CD14-positive monocyte (primary cell): ENCODE measurements around the gene SLC6A1. TPM values are rescaled to one million over a fixed set of nuclear protein-coding genes. Genes with fewer than 3 reads are reported as not detected.
A peak's percentile ranks its signal among the peaks of the same experiment; 100 is the strongest.

Source experiments
- DNase-seq, 3 donors: peaks; one replicate each; pipeline ENCODE4 v3.0.0-alpha.2; 2011 to 2022
- H2AFZ ChIP-seq: 2 replicates; pipeline ENCODE4 v1.6.0; 2012; ENCODE audit warnings: mild to moderate bottlenecking, low read depth, low read length, inconsistent platforms; ENCODE audit not compliant: insufficient read depth, poor library complexity, severe bottlenecking
- H3K27ac ChIP-seq, 2 donors: 1 replicate in 1 of 2; 2 replicates in 1 of 2; pipeline ENCODE4 v1.5.1; 2012 to 2013; ENCODE audit warnings: low read length in 2 of 2, control low read depth in 1 of 2, inconsistent platforms in 1 of 2, low read depth in 1 of 2, mild to moderate bottlenecking in 1 of 2
- H3K27me3 ChIP-seq, 2 donors: one replicate each; pipeline versions ENCODE4 v1.6.0 to v1.6.1; 2011 to 2013; ENCODE audit warnings: low read length in 2 of 2; ENCODE audit not compliant: control insufficient read depth in 2 of 2, insufficient read depth in 2 of 2
- H3K36me3 ChIP-seq, 2 donors: replicated peaks in 1 of 2; 1 replicate in 1 of 2; 2 replicates in 1 of 2; pipeline versions ENCODE4 v1.5.1 to v1.6.1; 2012 to 2013; ENCODE audit warnings: low read length in 2 of 2, control low read depth in 1 of 2, inconsistent platforms in 1 of 2, mild to moderate bottlenecking in 1 of 2; ENCODE audit not compliant: insufficient read depth in 2 of 2, control insufficient read depth in 1 of 2
- H3K4me1 ChIP-seq, 2 donors: 1 replicate in 1 of 2; 2 replicates in 1 of 2; pipeline versions ENCODE4 v1.5.1 to v1.6.1; 2012 to 2013; ENCODE audit warnings: low read length in 2 of 2, control low read depth in 1 of 2, inconsistent platforms in 1 of 2, mild to moderate bottlenecking in 1 of 2, moderate library complexity in 1 of 2; ENCODE audit not compliant: insufficient read depth in 2 of 2, control insufficient read depth in 1 of 2
- H3K4me2 ChIP-seq: replicated peaks from 2 replicates; pipeline ENCODE3; 2012; ENCODE audit warnings: low read length, moderate library complexity, mild to moderate bottlenecking; ENCODE audit not compliant: poor library complexity, severe bottlenecking; ENCODE audit errors: extremely low read depth
- H3K4me3 ChIP-seq, 3 experiments: fragments of 200-600 bp in 1 of 3; sonication (generic) in 1 of 3; replicated peaks in 1 of 3; 1 replicate in 2 of 3; 2 replicates in 1 of 3; pipeline ENCODE4 v1.5.1; 2011 to 2013; ENCODE audit warnings: low read length in 3 of 3, mild to moderate bottlenecking in 3 of 3, control low read depth in 2 of 3, low read depth in 2 of 3, inconsistent platforms in 1 of 3, moderate library complexity in 1 of 3
- H3K79me2 ChIP-seq: 2 replicates; pipeline ENCODE4 v1.6.0; 2012; ENCODE audit warnings: mild to moderate bottlenecking, control low read depth, inconsistent platforms, low read length, moderate library complexity; ENCODE audit not compliant: insufficient read depth
- H3K9ac ChIP-seq: 2 replicates; pipeline ENCODE4 v1.6.0; 2017; ENCODE audit warnings: low read length, mild to moderate bottlenecking; ENCODE audit not compliant: insufficient read depth, poor library complexity, severe bottlenecking
- H3K9me3 ChIP-seq, 2 donors: replicated peaks in 1 of 2; 1 replicate in 1 of 2; 2 replicates in 1 of 2; pipeline versions ENCODE4 v1.5.1 to v1.6.1; 2012 to 2013; ENCODE audit warnings: low read length in 2 of 2, control low read depth in 1 of 2; ENCODE audit not compliant: control insufficient read depth in 1 of 2, insufficient read depth in 1 of 2
- H4K20me1 ChIP-seq: 2 replicates; pipeline ENCODE4 v1.6.0; 2012; ENCODE audit warnings: mild to moderate bottlenecking, low read length, control low read depth, moderate library complexity; ENCODE audit not compliant: insufficient read depth
- H3K27ac Mint-ChIP-seq, 7 donors: one replicate each; pipeline ENCODE4 v1.8.0; 2020; ENCODE audit warnings: mild to moderate bottlenecking in 7 of 7, mixed read lengths in 7 of 7, moderate library complexity in 6 of 7, inconsistent platforms in 2 of 7
- H3K27me3 Mint-ChIP-seq, 3 donors: one replicate each; pipeline ENCODE4 v1.8.0; 2021 to 2022; ENCODE audit warnings: low read depth in 3 of 3, mild to moderate bottlenecking in 3 of 3, mixed read lengths in 3 of 3, moderate library complexity in 3 of 3, inconsistent platforms in 1 of 3
- H3K36me3 Mint-ChIP-seq, 2 donors: one replicate each; pipeline ENCODE4 v1.8.0; 2020; ENCODE audit warnings: mixed read lengths in 2 of 2, inconsistent platforms in 1 of 2, mild to moderate bottlenecking in 1 of 2
- H3K4me1 Mint-ChIP-seq: one replicate; pipeline ENCODE4 v1.8.0; 2020; ENCODE audit warnings: mild to moderate bottlenecking, mixed read lengths
- H3K4me3 Mint-ChIP-seq, 2 donors: one replicate each; pipeline ENCODE4 v1.8.0; 2020; ENCODE audit warnings: mild to moderate bottlenecking in 2 of 2, mixed read lengths in 2 of 2, moderate library complexity in 1 of 2
- H3K9me3 Mint-ChIP-seq, 7 donors: one replicate each; pipeline ENCODE4 v1.8.0; 2020 to 2022; ENCODE audit warnings: mixed read lengths in 7 of 7, mild to moderate bottlenecking in 6 of 7, moderate library complexity in 6 of 7, inconsistent platforms in 2 of 7
- WGBS: methylation state at CpG from one replicate; pipeline ENCODE4 v1.1.5; 2013; ENCODE audit warnings: missing lambda C conversion rate; ENCODE audit not compliant: insufficient coverage; 5-methylcytosine and 5-hydroxymethylcytosine counted together
- intact Hi-C, 2 donors: fragments of 100-400 bp; cut with micrococcal nuclease; formaldehyde crosslinking; loops; one replicate each; pipeline versions ENCODE4 v1.15.0 to v1.15.1; 2023
- polyA plus RNA-seq, 3 donors: library from polyadenylated mRNA; depleted of rRNA in 1 of 3; unstranded in 2 of 3; stranded (reverse) in 1 of 3; fragments of 300-500 nt in 2 of 3; fragments of >200 nt in 1 of 3; fragmentation: Illumina TruSeq in 2 of 3; gene quantifications; 1 replicate in 2 of 3; 2 replicates in 1 of 3; pipeline ENCODE4 v1.2.3, GENCODE V29; 2012 to 2021
- TF ChIP-seq, protein P1 (sequence below): fragments of 200-600 bp; IDR thresholded peaks from one replicate; pipeline ENCODE4 v1.8.0; 2022; ENCODE audit warnings: antibody characterized with exemption, mild to moderate bottlenecking

SLC6A1 gene
- polyA plus RNA-seq, 3 donors = not detected

DNA sequence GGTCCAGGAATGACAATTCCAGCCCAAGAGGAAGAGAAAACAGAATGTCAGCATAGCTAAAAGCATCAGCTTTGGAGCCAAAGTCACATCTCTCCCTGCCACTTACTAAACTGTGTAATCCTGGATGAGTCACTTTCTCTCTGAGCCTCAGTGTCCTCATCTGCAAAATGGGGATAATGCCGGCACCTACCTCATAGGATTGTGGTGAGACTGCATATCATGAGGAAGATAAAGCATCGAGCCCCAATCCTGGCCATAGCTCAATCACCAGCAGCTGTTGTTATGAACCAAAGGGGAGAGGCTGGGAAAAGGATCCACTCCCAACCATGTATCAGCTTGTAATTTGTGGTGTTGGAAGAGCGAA is 9.1 kb downstream of the SLC6A1 start:
- intact Hi-C loops = no loop called here
- H3K9ac ChIP-seq = no peak overlapping the region
- H3K27ac Mint-ChIP-seq = no peak overlapping the region
- no peak overlapping the region for H3K4me3 ChIP-seq
- H3K4me1 ChIP-seq = no peaks in the 10 kb centered on the region
- no peaks in the 10 kb centered on the region for H3K9me3 Mint-ChIP-seq
- H3K27ac ChIP-seq = no peak overlapping the region
- H4K20me1 ChIP-seq = no peaks in the 10 kb centered on the region
- no peak overlapping the region for H2AFZ ChIP-seq
- DNase-seq = no peak
- H3K27me3 ChIP-seq = peaks cover 2 to 6% of the 10 kb centered on the region in 2 donors
- H3K4me3 Mint-ChIP-seq = no peak overlapping the region
- H3K79me2 ChIP-seq = no peaks in the 10 kb centered on the region
- no peaks in the 10 kb centered on the region for H3K36me3 Mint-ChIP-seq
- H3K36me3 ChIP-seq = no peaks in the 10 kb centered on the region
- TF ChIP-seq, protein P1, sequence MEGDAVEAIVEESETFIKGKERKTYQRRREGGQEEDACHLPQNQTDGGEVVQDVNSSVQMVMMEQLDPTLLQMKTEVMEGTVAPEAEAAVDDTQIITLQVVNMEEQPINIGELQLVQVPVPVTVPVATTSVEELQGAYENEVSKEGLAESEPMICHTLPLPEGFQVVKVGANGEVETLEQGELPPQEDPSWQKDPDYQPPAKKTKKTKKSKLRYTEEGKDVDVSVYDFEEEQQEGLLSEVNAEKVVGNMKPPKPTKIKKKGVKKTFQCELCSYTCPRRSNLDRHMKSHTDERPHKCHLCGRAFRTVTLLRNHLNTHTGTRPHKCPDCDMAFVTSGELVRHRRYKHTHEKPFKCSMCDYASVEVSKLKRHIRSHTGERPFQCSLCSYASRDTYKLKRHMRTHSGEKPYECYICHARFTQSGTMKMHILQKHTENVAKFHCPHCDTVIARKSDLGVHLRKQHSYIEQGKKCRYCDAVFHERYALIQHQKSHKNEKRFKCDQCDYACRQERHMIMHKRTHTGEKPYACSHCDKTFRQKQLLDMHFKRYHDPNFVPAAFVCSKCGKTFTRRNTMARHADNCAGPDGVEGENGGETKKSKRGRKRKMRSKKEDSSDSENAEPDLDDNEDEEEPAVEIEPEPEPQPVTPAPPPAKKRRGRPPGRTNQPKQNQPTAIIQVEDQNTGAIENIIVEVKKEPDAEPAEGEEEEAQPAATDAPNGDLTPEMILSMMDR = no peak
- peaks cover 17 to 24% (median 20%) of the 10 kb centered on the region in 3 donors for H3K27me3 Mint-ChIP-seq
- H3K9me3 ChIP-seq = no peaks in the 10 kb centered on the region
- H3K4me1 Mint-ChIP-seq = no peaks in the 10 kb centered on the region
- WGBS = no CpG with 5 or more reads among the region's 3 CpGs
- no peak overlapping the region for H3K4me2 ChIP-seq

DNA sequence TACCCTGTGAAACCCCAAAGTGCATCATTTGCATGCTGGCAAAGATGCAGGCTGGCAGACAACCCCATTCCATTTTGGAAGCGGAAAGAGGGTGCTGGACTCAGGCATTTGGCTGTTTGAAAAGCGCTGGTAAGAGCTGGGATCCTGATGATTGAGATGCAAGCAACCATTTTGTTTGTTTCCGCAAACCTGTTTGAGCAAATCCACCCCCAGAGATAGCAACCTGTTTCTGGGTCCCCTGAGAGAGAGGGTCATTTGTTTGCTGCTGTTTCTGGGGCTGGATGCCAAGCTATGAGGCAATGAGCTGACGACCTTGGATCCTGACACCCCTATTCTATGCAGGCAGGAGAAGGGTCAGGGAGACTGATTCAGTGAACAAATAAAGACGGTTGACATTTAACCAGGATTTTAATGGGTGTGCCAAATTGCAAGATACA is 9.8 kb downstream of the SLC6A1 start:
- no peak overlapping the region for H2AFZ ChIP-seq
- no peak overlapping the region for H3K4me3 ChIP-seq
- peaks cover 10 to 22% (median 20%) of the 10 kb centered on the region in 3 donors for H3K27me3 Mint-ChIP-seq
- no peaks in the 10 kb centered on the region for H3K9me3 ChIP-seq
- no peaks in the 10 kb centered on the region for H3K79me2 ChIP-seq
- H3K9me3 Mint-ChIP-seq = no peaks in the 10 kb centered on the region
- no peaks in the 10 kb centered on the region for H3K36me3 ChIP-seq
- H3K27me3 ChIP-seq = peaks cover 2 to 3% of the 10 kb centered on the region in 2 donors
- no peak overlapping the region for H3K9ac ChIP-seq
- no peak overlapping the region for H3K4me2 ChIP-seq
- H4K20me1 ChIP-seq = no peaks in the 10 kb centered on the region
- no peak for DNase-seq
- 82% methylated on average over 3 of the region's 5 CpGs for WGBS
- TF ChIP-seq, protein P1 = no peak
- H3K27ac Mint-ChIP-seq = peak overlapping the region in 2 of 7 donors; percentile 10 to 23
- H3K27ac ChIP-seq = no peak overlapping the region
- H3K36me3 Mint-ChIP-seq = no peaks in the 10 kb centered on the region
- no peak overlapping the region for H3K4me3 Mint-ChIP-seq
- intact Hi-C loops = no loop called here
- no peaks in the 10 kb centered on the region for H3K4me1 Mint-ChIP-seq
- H3K4me1 ChIP-seq = no peaks in the 10 kb centered on the region
